Measurements from ENCODE around the gene STK10.

GRCh38 chr5:172029876-172030275 lies 158.1 kb downstream of the STK10 start:
- TF ChIP-seq CTCF (IDR thresholded peaks at IDR 0.05; ENCODE audit: insufficient read depth, low read depth, low read length): no peak
- no peak for TF ChIP-seq EZH2 (IDR thresholded peaks at IDR 0.05; ENCODE audit: insufficient read depth, low read length)
